RWPE1 (cell line): ENCODE results near the gene PCBP3.
"Not testable (repeated sequence)": the region's sequence is repeated elsewhere in the genome, so short reads cannot be mapped to it uniquely, and the experiment has no call there.

ENCODE experiments used
- CTCF ChIA-PET: fragments of 350-600 bp; sonication (Branson Sonifier 250); formaldehyde crosslinking; extraction: SDS; loops from one replicate; lab custom pipeline; 2021; lab: Yijun Ruan, JAX
- POLR2A ChIA-PET: fragments of 400-600 bp; formaldehyde crosslinking; extraction: SDS; loops from one replicate; lab custom pipeline; 2020; ENCODE audit warnings: antibody characterized with exemption; ENCODE audit not compliant: low non-redundant PET; lab: Yijun Ruan, JAX
- DNase-seq: peaks from one replicate; pipeline ENCODE4 v3.0.0; 2012; ENCODE audit warnings: low spot score
- H3K27ac ChIP-seq: fragments of 450-650 bp; 2 replicates; pipeline ENCODE4 v1.5.1; 2017
- CTCF ChIP-seq: fragments of 450-650 bp; conservative IDR thresholded peaks from 2 replicates; pipeline ENCODE4 v1.5.1; 2017; ENCODE audit warnings: low read depth, mild to moderate bottlenecking

PCBP3 gene

GRCh38 chr21:45718413-45718812 lies 74.9 kb downstream of the PCBP3 start:
- ChIA-PET CTCF (no interaction called here), POLR2A (no interaction called here)
- H3K27ac ChIP-seq: no peak overlapping the region
- TF ChIP-seq CTCF: no peak
- DNase-seq: no peak

- no peak for TF ChIP-seq CTCF
- DNase-seq: no peak
- H3K27ac ChIP-seq: no peak overlapping the region
- ChIA-PET POLR2A (no interaction called here), CTCF (no interaction called here)
Observed at GRCh38 chr21:45719177-45719802, 75.8 kb downstream of the PCBP3 start.

- H3K27ac ChIP-seq, DNase-seq, POLR2A ChIA-PET: not testable (repeated sequence)
- CTCF ChIA-PET: interaction anchor here (0.6 kb wide), 1 partner anchor 323 kb away, joined by 3 read pairs; no protein-coding TSS in a partner anchor
Observed at GRCh38 chr21:45720204-45720603, 76.7 kb downstream of the PCBP3 start.

GRCh38 chr21:45721671-45722070 lies 78.1 kb downstream of the PCBP3 start:
- POLR2A ChIA-PET: no interaction called here
- CTCF ChIA-PET: no interaction called here
- no peak overlapping the region for H3K27ac ChIP-seq
- DNase-seq: no peak
- no peak for TF ChIP-seq CTCF

- H3K27ac ChIP-seq: no peak overlapping the region
- TF ChIP-seq CTCF: no peak
- ChIA-PET CTCF (interaction anchor here (0.6 kb wide), 1 partner anchor 27 kb away, joined by 3 read pairs; no protein-coding TSS in a partner anchor), POLR2A (no interaction called here)
- DNase-seq: no peak
Observed at GRCh38 chr21:45723049-45723958, 79.8 kb downstream of the PCBP3 start.

- no peak for TF ChIP-seq CTCF
- ChIA-PET POLR2A (interaction anchor here (0.5 kb wide), 1 partner anchor 1110 kb away, joined by 3 read pairs; no protein-coding TSS in a partner anchor), CTCF (no interaction called here)
- H3K27ac ChIP-seq: no peak overlapping the region
- no peak for DNase-seq
Observed at GRCh38 chr21:45724345-45724961, 80.9 kb downstream of the PCBP3 start.
